ENCODE measurements around the gene SLC16A13. TPM values are rescaled to one million over a fixed set of nuclear protein-coding genes. Genes with fewer than 3 reads are reported as not detected.
"Not testable (repeated sequence)": the region's sequence is repeated elsewhere in the genome, so short reads cannot be mapped to it uniquely, and the experiment has no call there.

The SLC16A13 gene
- polyA plus RNA-seq, 3 donors: 3.3 to 4.6 (median 4.5) TPM

GRCh38 chr17:7081341-7082062, 45.7 kb downstream of the SLC16A13 start:
- no peak for DNase-seq (ENCODE audit: extremely low read depth in 1 of 11, low read depth in 9 of 11, low spot score in 4 of 11)

GRCh38 chr17:7083592-7083991, 47.8 kb downstream of the SLC16A13 start:
- DNase-seq (ENCODE audit: extremely low read depth in 1 of 11, low read depth in 9 of 11, low spot score in 4 of 11): no peak

- no peak for DNase-seq (ENCODE audit: extremely low read depth in 1 of 11, low read depth in 9 of 11, low spot score in 4 of 11)
These were observed 48.3 kb downstream of the SLC16A13 start for GRCh38 chr17:7084088-7084487.

GRCh38 chr17:7088442-7088841, 52.6 kb downstream of the SLC16A13 start:
- not testable (repeated sequence) for DNase-seq (ENCODE audit: extremely low read depth in 1 of 11, low read depth in 9 of 11, low spot score in 4 of 11)

- not testable (repeated sequence) for DNase-seq (ENCODE audit: extremely low read depth in 1 of 11, low read depth in 9 of 11, low spot score in 4 of 11)
These were observed 53.8 kb downstream of the SLC16A13 start for GRCh38 chr17:7089570-7089969.

Other genes with a start within 250 kb of the SLC16A13 start
- gene TEKT1, start 204.3 kb upstream of the SLC16A13 start, polyA plus RNA-seq (ENCODE audit: insufficient read length in 3 of 3): 1 to 10 TPM in 1 of 3 donors, under 1 TPM in 2; 0.39 to 1.4 (median 0.70) TPM
- gene ALOX12, start 40.0 kb upstream of the SLC16A13 start, polyA plus RNA-seq (ENCODE audit: insufficient read length in 3 of 3): 1 to 10 TPM; 1.6 to 2.6 (median 2.3) TPM
- 100 to 1,000 TPM; 162 to 199 (median 190) TPM for gene RNASEK, start 23.4 kb upstream of the SLC16A13 start, polyA plus RNA-seq (ENCODE audit: insufficient read length in 3 of 3)
- 10 to 100 TPM; 23.7 to 28.0 (median 25.2) TPM for gene BCL6B, start 13.0 kb upstream of the SLC16A13 start, polyA plus RNA-seq (ENCODE audit: insufficient read length in 3 of 3)
- gene SLC16A11, start 8.1 kb downstream of the SLC16A13 start, polyA plus RNA-seq (ENCODE audit: insufficient read length in 3 of 3): under 1 TPM; 0.52 to 0.67 (median 0.53) TPM
- 1 to 10 TPM in 1 of 3 donors, under 1 TPM in 2; 0.89 to 2.2 (median 0.92) TPM for gene CLEC10A, start 44.2 kb downstream of the SLC16A13 start, polyA plus RNA-seq (ENCODE audit: insufficient read length in 3 of 3)
- 1 to 10 TPM in 2 of 3 donors, under 1 TPM in 1; 0.89 to 2.6 (median 2.1) TPM for gene ASGR2, start 78.8 kb downstream of the SLC16A13 start, polyA plus RNA-seq (ENCODE audit: insufficient read length in 3 of 3)
- gene ASGR1, start 143.4 kb downstream of the SLC16A13 start, polyA plus RNA-seq (ENCODE audit: insufficient read length in 3 of 3): 10 to 100 TPM in 1 of 3 donors, 1 to 10 TPM in 2; 6.1 to 10.7 (median 7.2) TPM
- 10 to 100 TPM; 28.3 to 47.7 (median 37.6) TPM for gene DLG4, start 183.8 kb downstream of the SLC16A13 start, polyA plus RNA-seq (ENCODE audit: insufficient read length in 3 of 3)
- gene ACADVL, start 183.9 kb downstream of the SLC16A13 start, polyA plus RNA-seq (ENCODE audit: insufficient read length in 3 of 3): 100 to 1,000 TPM; 438 to 579 (median 497) TPM
- 10 to 100 TPM; 49.8 to 66.7 (median 64.4) TPM for gene DVL2, start 198.5 kb downstream of the SLC16A13 start, polyA plus RNA-seq (ENCODE audit: insufficient read length in 3 of 3)
- 10 to 100 TPM; 51.3 to 65.8 (median 53.1) TPM for gene PHF23, start 203.4 kb downstream of the SLC16A13 start, polyA plus RNA-seq (ENCODE audit: insufficient read length in 3 of 3)
- 100 to 1,000 TPM; 435 to 476 (median 455) TPM for gene GABARAP, start 206.4 kb downstream of the SLC16A13 start, polyA plus RNA-seq (ENCODE audit: insufficient read length in 3 of 3)
- 100 to 1,000 TPM; 151 to 152 (median 151) TPM for gene CTDNEP1, start 215.7 kb downstream of the SLC16A13 start, polyA plus RNA-seq (ENCODE audit: insufficient read length in 3 of 3)
- gene ELP5, start 216.2 kb downstream of the SLC16A13 start, polyA plus RNA-seq (ENCODE audit: insufficient read length in 3 of 3): 10 to 100 TPM; 51.6 to 63.0 (median 55.1) TPM
- gene CLDN7, start 226.5 kb downstream of the SLC16A13 start, polyA plus RNA-seq (ENCODE audit: insufficient read length in 3 of 3): 10 to 100 TPM; 41.1 to 74.2 (median 41.8) TPM
- 1 to 10 TPM; 1.8 to 2.7 (median 2.5) TPM for gene SLC2A4, start 245.7 kb downstream of the SLC16A13 start, polyA plus RNA-seq (ENCODE audit: insufficient read length in 3 of 3)

Measured in renal cortex interstitium (tissue), 11 donors.